GM12872 (cell line): ENCODE measurements around the gene BANK1.

ENCODE experiments used
- CTCF ChIP-seq: IDR thresholded peaks from 3 replicates; pipeline ENCODE4 v1.5.1; 2011; ENCODE audit warnings: low read depth, mild to moderate bottlenecking, low read length, moderate library complexity; ENCODE audit not compliant: insufficient read depth

The BANK1 gene

GRCh38 chr4:102116121-102116520 is 325.6 kb downstream of the BANK1 start:
- no peak for TF ChIP-seq CTCF

- TF ChIP-seq CTCF = no peak
Measured at GRCh38 chr4:102120846-102121245, 330.3 kb downstream of the BANK1 start.
